ENCODE data around the gene DNAJC30.
A peak's percentile ranks its signal among the peaks of the same experiment; 100 is the strongest.
"Not testable (repeated sequence)": the region's sequence is repeated elsewhere in the genome, so short reads cannot be mapped to it uniquely, and the experiment has no call there.

The DNAJC30 gene

DNA sequence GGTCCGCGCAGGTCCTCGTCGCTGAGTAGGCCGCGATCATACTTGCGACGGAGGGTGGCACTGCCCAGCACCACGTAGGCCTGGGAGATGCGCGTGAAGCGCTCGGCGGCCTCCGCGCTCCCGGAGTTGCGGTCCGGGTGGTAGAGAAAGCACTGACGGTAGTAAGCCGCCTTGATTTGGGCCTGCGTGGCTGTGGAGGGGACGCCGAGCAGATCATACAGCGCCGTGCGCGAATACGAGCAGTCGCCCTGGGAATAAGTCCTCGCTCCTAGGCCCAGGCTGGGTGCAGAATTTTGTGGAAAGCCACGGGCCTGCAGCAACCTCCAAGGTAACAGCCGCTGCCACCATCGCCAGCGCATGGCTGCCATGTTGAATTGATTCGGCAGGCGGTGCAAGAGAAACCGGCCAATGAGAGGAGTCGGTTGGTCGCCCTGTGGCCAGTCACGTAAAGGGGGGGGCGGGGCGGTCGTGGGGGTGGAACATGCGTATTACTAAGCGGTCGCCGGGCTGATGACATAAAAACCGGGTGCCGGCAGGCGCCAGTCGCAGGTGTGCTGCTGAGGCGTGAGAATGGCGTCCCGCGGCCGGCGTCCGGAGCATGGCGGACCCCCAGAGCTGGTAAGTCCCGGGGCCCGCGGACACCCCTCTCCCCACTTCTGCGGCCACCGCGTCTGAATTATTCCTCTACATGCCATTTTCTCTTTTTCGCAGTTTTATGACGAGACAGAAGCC, at the start of gene DNAJC30, which contains the start of gene BUD23:
Gene DNAJC30 (minus strand): TSS at position 398 of the 732 bp plus-strand sequence. CDS start 30 bp downstream, at position 368.
Gene BUD23 (plus strand): TSS at position 542 of the 732 bp plus-strand sequence. CDS start 29 bp downstream, at position 571.
- DNase-seq (ENCODE audit: low read depth in 2 of 2): peak; percentile 96 to 98

DNA sequence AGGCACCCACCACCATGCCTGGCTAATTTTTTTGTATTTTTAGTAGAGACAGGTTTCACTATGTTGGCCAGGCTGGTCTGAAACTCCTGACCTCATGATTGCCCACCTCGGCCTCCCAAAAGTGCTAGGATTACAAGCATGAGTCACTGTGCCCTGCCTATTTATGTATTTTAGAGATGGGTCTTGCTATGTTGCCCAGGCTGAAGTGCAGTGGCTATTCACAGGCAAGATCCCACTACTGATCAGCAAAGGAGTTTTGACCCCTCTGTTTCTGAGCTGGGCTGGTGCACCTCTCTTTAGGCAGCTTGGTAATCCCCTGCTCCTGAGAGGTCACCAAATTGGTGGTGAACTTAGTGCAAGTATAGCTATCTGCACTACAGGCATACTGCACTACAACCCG, 49.1 kb upstream of the DNAJC30 start:
- DNase-seq (ENCODE audit: low read depth in 2 of 2): no peak

DNA sequence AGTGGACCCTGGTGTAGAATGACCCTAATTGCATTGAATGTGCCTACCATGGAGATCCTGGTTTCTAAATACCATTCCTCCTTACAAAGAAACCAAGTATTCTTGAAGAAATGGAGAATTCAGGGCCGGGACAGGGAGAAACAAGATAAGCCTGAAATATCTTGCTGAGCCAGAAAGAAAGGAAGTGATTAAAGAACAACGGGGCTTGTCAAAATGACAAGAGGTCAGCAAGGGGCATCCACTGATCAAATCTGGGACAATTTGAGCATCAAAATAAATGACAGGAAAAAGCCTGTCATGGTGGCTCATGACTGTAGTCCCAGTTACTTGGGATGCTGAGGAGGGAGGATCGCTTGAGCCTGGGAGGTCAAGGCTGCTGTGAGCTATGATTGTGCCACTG, 47.2 kb upstream of the DNAJC30 start:
- no peak for DNase-seq (ENCODE audit: low read depth in 2 of 2)

DNA sequence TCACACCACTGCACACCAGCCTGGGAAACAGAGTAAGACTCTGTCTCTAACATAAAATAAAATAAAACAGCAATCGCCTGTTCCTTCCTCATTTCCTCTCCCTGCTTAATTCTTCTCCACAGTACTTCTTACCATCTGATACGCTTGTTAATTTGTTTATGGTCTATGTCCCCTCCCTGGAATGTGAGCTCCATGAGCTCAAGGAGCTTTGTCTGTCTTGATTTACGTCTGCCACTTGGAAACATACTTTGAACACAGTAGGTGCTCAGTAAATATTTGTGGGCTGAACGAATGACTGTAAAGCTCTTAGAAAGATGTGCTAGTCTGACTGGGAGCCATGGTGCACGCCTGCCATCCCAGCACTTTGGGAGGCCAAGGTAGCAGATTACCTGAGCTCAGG, 45.3 kb upstream of the DNAJC30 start:
- DNase-seq (ENCODE audit: low read depth in 2 of 2): no peak

DNA sequence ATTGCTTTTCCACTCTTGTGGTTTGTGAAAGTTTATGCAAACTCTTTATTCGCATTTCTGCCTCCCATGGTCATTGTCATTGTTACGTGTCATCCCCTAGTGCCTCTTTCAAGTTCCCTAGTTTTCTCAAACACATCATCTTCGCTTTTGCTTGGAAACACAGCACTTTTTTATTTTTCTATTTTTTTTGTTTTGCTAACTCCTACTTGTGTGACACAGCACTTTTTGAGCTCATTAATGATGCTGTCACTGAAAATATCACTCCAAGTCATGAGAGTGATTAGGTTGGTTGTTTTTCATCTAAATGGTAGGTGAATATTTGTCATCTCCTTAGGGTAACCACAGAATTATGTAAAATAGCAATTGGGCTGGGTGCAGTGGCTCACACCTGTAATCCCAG, 44.7 kb upstream of the DNAJC30 start:
- DNase-seq (ENCODE audit: low read depth in 2 of 2): no peak

DNA sequence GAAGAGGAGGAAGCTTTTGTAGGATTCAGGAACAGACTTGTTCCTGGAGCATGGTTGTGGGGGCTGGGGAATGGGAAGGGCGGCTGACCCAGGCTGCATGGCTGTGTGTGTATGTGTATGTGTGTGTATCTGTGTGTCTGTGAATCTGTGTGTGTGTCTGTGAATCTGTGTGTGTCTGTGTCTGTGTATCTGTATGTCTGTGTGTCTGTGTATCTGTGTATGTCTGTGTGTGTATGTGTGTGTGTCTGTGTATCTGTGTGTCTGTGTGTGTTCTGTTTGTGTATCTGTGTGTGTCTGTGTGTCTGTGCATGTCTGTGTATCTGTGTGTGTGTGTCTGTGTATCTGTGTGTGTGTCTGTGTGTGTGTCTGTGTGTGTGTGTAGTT, 42.8 kb upstream of the DNAJC30 start:
- no peak for DNase-seq (ENCODE audit: low read depth in 2 of 2)

DNA sequence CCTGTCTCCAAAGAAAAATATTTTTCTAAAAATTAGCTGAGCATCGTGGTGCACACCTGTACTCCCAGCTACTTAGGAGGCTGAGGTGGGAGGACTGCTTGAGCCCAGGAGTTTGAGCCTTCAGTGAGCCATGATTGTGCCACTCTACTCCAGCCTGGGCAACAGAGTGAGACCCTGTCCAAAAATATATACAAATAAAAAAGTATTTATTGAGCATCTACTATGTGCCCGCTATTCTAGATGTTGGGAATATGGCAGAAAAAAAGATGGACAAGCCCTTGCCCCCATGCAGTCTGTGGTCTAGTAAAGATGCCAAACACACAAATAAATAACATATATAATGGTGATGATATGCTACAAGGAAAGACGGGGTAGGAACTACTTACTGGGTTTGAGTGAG, 40.6 kb upstream of the DNAJC30 start:
- no peak for DNase-seq (ENCODE audit: low read depth in 2 of 2)

DNA sequence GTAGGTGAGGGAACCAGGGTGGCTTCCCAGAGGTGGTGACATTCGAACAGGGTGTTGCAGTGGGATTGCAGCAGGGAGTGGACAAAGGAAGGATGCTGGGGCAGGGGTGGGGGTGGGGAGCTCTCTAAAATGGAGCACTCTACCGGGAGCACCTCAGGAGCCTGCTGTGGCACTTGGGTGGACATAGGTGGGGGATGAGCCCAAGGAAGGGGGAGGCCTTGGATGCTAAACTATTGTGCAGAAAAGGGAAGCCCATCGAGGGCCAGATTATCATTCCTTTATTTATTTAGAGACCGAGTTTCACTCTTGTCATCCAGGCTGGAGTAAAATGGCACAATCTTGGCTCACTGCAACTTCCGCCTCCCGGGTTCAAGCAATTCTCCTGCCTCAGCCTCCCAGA, 39.5 kb upstream of the DNAJC30 start:
- no peak for DNase-seq (ENCODE audit: low read depth in 2 of 2)

DNA sequence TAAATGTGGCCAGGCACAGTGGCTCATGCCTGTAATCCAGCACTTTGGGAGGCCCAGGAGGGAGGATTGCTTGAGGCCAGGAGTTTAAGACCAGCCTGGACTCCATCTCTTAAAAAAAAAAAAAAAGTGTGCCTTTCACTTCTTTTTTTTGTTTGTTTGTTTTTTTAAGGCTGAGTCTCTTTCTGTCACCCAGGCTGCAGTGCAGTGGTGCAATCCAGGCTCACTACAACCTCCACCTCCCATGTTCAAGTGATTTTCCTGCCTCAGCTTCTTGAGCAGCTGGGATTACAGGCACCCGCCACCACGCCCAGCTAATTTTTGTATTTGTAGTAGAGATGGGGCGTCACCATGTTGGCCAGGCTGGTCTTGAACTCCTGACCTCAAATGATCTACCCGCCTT, 38.9 kb upstream of the DNAJC30 start:
- not testable (repeated sequence) for DNase-seq (ENCODE audit: low read depth in 2 of 2)

DNA sequence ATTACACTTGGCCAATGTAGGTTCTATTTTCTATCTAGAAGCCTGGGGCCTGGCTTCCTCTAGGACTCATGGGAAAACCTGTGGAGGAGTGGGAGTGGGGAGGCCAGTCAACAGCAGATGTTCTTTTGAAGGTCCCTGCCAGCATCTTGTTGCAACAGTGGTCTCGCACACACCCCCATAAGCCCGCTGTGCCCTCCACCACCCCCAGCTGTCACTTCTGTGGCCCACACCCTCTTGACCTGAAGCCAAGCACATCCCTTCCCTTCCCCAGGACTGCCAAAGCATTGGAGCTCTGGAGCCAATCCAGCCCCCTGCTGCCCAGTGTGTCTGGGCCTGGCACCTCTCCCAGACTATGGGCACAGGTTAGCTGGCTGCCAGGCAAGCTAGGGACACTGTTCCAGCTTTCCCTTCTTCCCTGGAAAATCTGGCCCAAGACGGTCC, 38.1 kb upstream of the DNAJC30 start:
- no peak for DNase-seq (ENCODE audit: low read depth in 2 of 2)

DNA sequence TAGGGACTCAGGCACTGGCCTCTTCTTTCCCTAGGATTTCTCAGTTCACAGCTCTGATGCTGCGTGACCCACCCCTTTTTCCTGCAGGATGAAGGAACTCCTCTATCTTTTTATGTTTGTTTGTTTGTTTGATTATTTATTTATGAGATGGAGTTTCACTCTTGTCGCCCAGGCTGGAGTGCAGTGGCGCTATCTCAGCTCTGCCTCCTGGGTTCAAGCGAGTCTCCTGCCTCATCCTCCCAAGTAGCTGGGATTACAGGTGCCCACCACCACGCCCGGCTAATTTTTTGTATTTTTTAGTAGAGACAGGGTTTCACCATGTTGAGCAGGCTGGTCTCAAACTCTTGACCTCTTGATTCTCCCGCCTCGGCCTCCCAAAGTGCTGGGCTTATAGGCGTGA, 37.2 kb upstream of the DNAJC30 start:
- DNase-seq (ENCODE audit: low read depth in 2 of 2): not testable (repeated sequence)

DNA sequence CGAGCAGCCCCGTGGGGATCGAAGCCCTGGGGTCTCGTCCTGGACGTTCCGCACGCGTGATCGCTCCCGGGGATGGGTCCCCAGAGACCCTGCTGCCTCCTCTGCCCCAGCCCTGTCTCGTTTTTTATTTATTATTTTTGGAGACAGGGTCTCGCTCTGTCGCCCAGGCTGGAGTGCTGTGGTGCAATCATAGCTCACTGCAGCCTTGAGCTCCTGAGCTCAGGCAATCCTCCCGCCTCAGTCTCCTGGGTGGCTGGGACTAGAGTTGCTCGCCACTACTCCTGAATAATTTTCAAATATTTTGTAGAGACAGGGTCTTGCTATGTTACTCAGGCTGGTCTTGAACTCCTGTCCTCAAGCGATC, 36.5 kb upstream of the DNAJC30 start:
- no peak for DNase-seq (ENCODE audit: low read depth in 2 of 2)

DNA sequence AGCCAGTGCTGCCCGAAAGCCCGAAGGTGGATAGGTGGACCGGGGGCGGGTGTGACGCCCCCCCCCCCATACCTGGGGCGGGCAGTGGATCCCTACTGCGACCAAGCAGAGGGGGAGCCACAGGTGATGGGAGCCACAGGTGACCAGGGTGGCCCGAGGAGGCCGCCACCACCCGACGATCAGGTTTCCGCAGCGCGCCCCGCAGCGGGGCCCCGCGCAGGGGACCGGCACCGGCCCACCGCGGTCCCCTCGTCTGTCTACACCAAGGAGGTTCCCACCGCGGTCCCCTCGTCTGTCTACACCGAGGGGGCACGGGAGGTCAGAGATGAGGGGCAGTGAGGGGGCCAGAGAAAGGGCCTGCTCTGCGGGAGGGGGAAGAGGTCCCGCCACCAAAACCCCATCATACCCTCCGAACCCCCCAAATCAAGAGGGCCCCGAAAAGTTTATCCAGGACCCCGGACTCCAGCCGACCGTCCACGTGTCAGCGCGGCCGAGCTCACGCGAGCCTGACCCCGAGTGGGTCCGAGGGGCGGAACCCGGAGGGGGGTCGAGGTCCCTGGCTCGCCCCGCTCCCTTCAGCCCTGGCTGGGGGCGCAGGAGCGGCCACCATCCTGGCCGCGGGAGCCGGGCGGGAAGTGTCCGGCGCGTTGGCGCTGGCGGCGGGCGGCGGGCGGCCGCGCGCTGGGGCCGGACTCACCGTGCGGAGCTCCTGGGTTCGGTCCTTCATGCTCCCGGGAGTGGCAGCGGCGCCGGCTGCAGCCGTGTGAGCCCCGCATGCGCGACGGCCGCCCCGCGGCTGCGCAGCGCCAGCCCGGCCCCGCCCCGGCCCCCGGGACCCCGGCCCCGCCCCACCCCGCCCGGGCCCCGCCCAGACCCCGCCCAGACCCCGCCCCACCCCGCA, 35.9 kb upstream of the DNAJC30 start, which contains the start of gene STX1A:
Gene STX1A (minus strand): TSS at position 765 of the 901 bp plus-strand sequence. CDS start 38 bp downstream, at position 727.
- peak; percentile 48 to 54 for DNase-seq (ENCODE audit: low read depth in 2 of 2)

DNA sequence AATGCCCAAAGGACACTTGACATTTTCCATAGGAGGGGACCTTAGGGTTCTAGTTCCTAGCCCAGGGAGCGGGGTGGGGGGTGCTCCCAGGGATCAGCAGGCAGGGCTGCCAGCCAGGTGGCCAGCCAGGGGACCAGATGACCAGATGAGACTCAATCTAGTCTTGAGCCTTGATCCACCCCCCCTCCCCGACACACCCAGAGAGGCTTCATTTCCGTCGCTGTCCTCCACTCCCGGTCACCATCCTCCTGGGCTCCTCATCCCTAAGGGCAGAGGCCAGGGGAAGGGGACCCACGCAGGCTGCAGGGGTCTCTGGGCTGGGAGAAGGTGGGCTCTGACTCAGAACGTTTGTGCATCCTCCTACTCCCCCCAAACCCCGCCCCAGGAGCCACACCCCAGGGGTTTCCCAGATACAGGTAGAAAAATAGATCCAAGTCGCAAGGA, 35.2 kb upstream of the DNAJC30 start:
- no peak for DNase-seq (ENCODE audit: low read depth in 2 of 2)

DNA sequence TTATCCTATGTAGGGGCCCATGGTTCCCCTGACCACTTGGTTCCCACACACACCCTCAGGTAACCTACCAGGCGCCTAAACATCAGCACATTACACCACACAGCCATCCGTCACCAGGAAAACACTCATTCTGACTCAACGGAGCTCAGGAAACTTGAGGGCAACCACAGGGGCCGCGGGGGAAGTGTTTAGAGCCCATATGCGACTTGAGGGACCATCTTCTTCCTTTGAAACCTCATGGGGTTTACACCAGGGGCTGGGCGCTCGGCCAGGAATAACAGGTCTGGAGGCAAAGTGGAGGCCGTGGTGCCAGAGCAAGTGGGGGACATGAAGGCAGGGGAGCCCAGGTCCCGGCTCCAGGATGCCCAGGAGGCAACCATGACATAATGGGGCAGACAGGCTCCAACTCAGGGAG, 34.7 kb upstream of the DNAJC30 start:
- peak; percentile 66 to 72 for DNase-seq (ENCODE audit: low read depth in 2 of 2)

DNA sequence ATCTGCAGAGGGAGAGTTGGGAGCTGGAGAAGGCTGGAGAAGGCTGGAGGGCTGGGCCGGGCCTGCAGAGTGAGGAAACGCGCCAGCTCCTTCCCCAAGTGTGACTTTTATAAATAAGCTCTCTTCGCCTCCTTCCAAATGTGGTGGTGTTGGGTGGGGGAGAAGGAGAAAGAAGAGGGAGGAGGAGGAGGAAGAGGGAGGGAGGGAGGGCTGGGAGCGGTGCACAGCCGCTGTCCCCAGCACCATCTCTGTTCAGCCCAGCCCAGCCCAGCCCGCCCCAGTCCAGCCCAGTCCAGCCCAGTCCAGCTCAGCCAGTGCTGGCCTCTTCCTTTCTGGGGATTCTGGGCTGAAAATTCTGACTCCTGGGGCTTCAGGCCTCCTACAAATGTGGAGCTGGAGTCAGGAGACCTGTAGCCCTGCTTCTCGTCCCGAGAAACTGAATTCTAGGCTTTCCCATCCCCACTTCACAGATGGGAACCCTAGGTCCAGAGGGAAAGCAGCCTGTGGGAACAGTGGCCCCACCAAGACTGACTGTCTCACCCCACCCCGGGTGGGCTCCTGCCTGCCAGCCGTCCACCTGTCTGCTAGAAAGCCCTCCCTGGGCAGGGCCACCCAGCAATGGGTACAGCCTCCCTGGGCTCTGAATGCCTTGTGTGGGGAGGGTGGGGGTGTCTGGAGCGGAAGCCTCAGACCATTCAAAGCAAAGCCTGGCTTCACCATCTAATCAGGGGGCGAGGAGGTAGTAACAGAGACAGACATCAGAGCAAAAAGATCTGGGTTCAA, 34.0 kb upstream of the DNAJC30 start:
- DNase-seq (ENCODE audit: low read depth in 2 of 2): no peak

DNA sequence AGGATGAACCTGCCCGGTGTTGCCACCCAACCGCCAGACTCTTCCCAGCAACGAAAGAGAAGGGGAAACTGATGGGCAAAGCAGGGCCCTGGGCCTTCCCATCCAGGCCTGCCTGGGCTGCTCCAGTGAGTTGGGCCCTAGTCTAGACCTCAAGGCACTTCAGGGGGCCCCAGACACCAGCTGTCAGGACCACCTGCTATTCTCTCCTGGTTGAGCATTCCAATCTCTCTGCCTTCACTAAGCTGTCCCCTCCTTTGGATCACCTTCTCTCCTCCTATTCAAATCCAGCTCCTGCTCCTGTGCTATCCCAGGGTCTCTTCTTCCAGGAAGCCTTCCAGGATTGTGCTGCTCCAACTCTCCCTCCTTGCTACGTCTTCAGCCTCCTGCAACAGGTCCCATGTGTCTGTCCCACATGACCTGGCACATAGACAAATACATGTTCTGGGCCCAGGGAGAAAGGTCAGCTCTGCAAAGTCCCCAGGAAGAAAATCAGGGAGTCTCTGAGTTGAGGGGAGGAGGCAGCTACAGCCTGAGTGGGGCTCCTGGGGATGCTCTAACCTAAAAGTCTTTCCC, 33.2 kb upstream of the DNAJC30 start:
- no peak for DNase-seq (ENCODE audit: low read depth in 2 of 2)

DNA sequence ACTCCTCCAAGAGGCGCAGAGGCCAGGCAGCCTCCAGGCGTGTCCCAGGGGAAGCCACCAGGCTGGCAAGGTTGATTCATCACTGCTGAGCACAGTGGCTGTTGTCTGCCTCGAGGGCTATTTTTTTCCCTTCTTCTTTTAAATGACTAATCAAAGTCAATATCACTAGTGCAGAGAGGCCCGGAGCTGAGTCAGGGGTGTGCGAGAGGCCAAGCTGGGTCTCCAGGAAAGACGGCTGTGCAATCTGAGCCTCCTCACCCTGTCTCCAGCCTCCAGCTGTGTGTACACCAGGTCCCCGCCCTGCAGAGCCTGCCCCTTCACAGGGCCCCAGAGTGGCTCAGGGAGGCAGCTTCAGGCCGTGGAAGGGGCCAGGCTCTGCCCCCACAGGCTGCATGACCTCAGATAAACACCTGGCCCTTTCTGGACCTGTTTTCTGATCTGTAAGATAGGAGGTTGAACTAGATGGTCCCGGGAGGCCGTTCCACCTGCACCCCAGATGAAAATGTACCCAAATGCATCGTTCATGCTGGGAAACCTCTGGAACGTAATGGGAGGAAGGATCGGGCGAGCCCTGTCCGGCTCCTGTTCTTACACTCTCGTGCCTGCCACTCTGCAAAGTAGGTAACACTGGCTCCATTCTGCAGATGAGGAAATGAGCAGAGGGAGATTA, 32.5 kb upstream of the DNAJC30 start:
- DNase-seq (ENCODE audit: low read depth in 2 of 2): peak; percentile 77 to 81

DNA sequence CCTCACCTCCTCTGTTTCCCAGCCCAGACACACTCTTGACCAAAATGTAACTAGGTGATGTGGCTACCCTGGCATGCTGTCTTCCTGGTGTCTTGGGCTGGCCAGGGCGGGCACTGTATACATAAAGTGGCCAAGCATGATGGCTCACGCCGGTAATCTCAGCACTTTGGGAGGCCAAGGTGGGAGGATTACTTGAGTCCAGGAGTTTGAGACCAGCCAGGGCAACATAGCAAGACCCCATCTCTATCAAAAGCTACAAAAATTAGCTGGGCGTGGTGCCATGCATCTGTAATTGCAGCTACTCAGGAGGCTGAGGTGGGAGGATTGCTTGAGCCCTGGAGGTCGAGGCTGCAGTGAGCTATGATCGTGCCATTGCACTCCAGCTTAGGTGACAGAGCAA, 30.1 kb upstream of the DNAJC30 start:
- DNase-seq (ENCODE audit: low read depth in 2 of 2): not testable (repeated sequence)

DNA sequence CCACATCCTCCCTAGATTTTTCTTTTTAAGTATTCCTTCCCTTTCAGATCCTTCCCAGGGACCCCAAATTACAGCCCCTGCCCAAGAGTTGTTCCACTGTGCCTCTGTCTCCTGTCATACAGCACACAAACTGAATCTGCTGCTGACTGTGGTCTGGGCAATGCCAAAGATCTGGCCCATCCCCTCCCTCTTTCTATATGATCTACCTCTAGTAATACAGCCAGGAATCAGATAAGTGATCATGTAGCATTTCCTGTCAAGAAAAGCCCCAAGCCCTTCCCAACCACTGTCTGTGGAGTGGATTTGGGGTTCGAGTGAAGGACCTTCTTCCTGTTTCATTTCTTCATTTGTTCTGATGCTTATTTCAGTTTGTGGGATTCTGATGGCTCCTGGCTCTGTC, 29.5 kb upstream of the DNAJC30 start:
- DNase-seq (ENCODE audit: low read depth in 2 of 2): no peak

All from stimulated activated CD4-positive, alpha-beta T cell treated with anti-CD3 and anti-CD28 coated beads, Interleukin-15, amount 100 ng/mL, for 48 hours (primary cell).